HEK293 (cell line): ENCODE measurements around the gene FHIT.

Source experiments
- CTCF ChIA-PET: fragments of 350-600 bp; formaldehyde crosslinking; extraction: SDS; loops from one replicate; lab custom pipeline; 2021; ENCODE audit warnings: antibody characterized with exemption; lab: Yijun Ruan, JAX
- POLR2A ChIA-PET: fragments of 300-600 bp; formaldehyde crosslinking; extraction: SDS; loops from one replicate; lab custom pipeline; 2020; ENCODE audit warnings: antibody characterized with exemption, inconsistent platforms; lab: Yijun Ruan, JAX
- H3K27ac ChIP-seq: fragments of 200-500 bp; sonication (Bioruptor generic); 2 replicates; pipeline ENCODE4 v1.5.1; 2014; ENCODE audit warnings: low read depth, low read length, control low read depth, inconsistent platforms; ENCODE audit errors: extremely low read depth
- H3K36me3 ChIP-seq, 2 experiments: fragments of 200-500 bp in 1 of 2; sonication (Bioruptor generic) in 1 of 2; 1 replicate in 1 of 2; 2 replicates in 1 of 2; pipeline ENCODE4 v1.5.1; 2014 to 2017; ENCODE audit warnings: inconsistent platforms in 2 of 2, low read length in 2 of 2; ENCODE audit not compliant: control insufficient read depth in 2 of 2, insufficient read depth in 1 of 2
- H3K4me1 ChIP-seq: fragments of 200-500 bp; sonication (Bioruptor generic); 2 replicates; pipeline ENCODE4 v1.5.1; 2014; ENCODE audit warnings: mild to moderate bottlenecking, low read length, inconsistent platforms; ENCODE audit not compliant: control insufficient read depth, insufficient read depth
- H3K4me3 ChIP-seq: 2 replicates; pipeline ENCODE4 v1.5.1; 2011; ENCODE audit warnings: low read depth, mild to moderate bottlenecking, control low read depth, low read length, moderate library complexity
- H3K9me3 ChIP-seq: fragments of 200-500 bp; sonication (Bioruptor generic); 2 replicates; pipeline ENCODE4 v1.5.1; 2014; ENCODE audit warnings: low read depth, low read length, inconsistent platforms; ENCODE audit not compliant: control insufficient read depth, insufficient read depth
- HOXD13 ChIP-seq: sonication (generic); formaldehyde crosslinking; IDR thresholded peaks from 2 replicates; pipeline ENCODE4 v1.8.0; 2022; ENCODE audit warnings: missing genetic modification reagents, borderline replicate concordance
- SETDB1 ChIP-seq: IDR thresholded peaks from one replicate; pipeline ENCODE4 v1.6.1; 2017; ENCODE audit warnings: mild to moderate bottlenecking, low read length, moderate library complexity, mixed read lengths; ENCODE audit not compliant: insufficient read length
- ZBTB10 ChIP-seq: fragments of 450-650 bp; formaldehyde crosslinking; IDR thresholded peaks from 2 replicates; pipeline ENCODE4 v1.5.1; 2016; ENCODE audit warnings: missing biosample characterization, missing genetic modification characterization
- ZNF16 ChIP-seq: fragments of 450-650 bp; formaldehyde crosslinking; IDR thresholded peaks from 2 replicates; pipeline ENCODE4 v1.5.1; 2016; ENCODE audit warnings: low read depth, missing biosample characterization, missing genetic modification characterization
- ZNF169 ChIP-seq: fragments of 450-650 bp; formaldehyde crosslinking; IDR thresholded peaks from 2 replicates; pipeline ENCODE4 v1.5.1; 2016; ENCODE audit warnings: missing biosample characterization, missing genetic modification characterization
- ZNF184 ChIP-seq: fragments of 450-650 bp; IDR thresholded peaks from 2 replicates; pipeline ENCODE4 v1.5.1; 2018; ENCODE audit warnings: missing biosample characterization, mild to moderate bottlenecking, missing genetic modification characterization
- ZNF221 ChIP-seq: fragments of 450-650 bp; formaldehyde crosslinking; IDR thresholded peaks from 2 replicates; pipeline ENCODE4 v1.5.1; 2017; ENCODE audit warnings: missing biosample characterization, missing genetic modification characterization, borderline replicate concordance
- ZNF223 ChIP-seq: fragments of 450-650 bp; formaldehyde crosslinking; IDR thresholded peaks from 2 replicates; pipeline ENCODE4 v1.5.1; 2016; ENCODE audit warnings: missing biosample characterization, missing genetic modification characterization
- ZNF433 ChIP-seq: fragments of 450-650 bp; formaldehyde crosslinking; IDR thresholded peaks from 2 replicates; pipeline ENCODE4 v1.5.1; 2016; ENCODE audit warnings: missing biosample characterization, missing genetic modification characterization, low read depth
- ZNF521 ChIP-seq: fragments of 450-650 bp; formaldehyde crosslinking; IDR thresholded peaks from 2 replicates; pipeline ENCODE4 v1.5.1; 2017; ENCODE audit warnings: missing biosample characterization, mild to moderate bottlenecking, missing genetic modification characterization
- ZNF549 ChIP-seq: fragments of 450-650 bp; IDR thresholded peaks from 2 replicates; pipeline ENCODE4 v1.5.1; 2018; ENCODE audit warnings: missing biosample characterization, missing genetic modification characterization, mild to moderate bottlenecking, inconsistent platforms, moderate library complexity
- ZNF621 ChIP-seq: fragments of 450-650 bp; formaldehyde crosslinking; IDR thresholded peaks from 2 replicates; pipeline ENCODE4 v1.5.1; 2017; ENCODE audit warnings: missing biosample characterization, missing genetic modification characterization
- ZNF629 ChIP-seq: fragments of 450-650 bp; formaldehyde crosslinking; IDR thresholded peaks from 2 replicates; pipeline ENCODE4 v1.5.1; 2017; ENCODE audit warnings: missing biosample characterization, missing genetic modification characterization
- ZNF670 ChIP-seq: fragments of 450-650 bp; formaldehyde crosslinking; IDR thresholded peaks from 2 replicates; pipeline ENCODE4 v1.5.1; 2016; ENCODE audit warnings: missing biosample characterization, missing genetic modification characterization, low read depth
- ZNF830 ChIP-seq: fragments of 450-650 bp; IDR thresholded peaks from 2 replicates; pipeline ENCODE4 v1.5.0; 2018; ENCODE audit warnings: missing biosample characterization, missing genetic modification characterization, low read depth, mild to moderate bottlenecking, moderate library complexity
- TF ChIP-seq, protein P1 (sequence below): fragments of 450-650 bp; formaldehyde crosslinking; IDR thresholded peaks from 2 replicates; pipeline ENCODE4 v1.5.1; 2017; ENCODE audit warnings: missing biosample characterization, mild to moderate bottlenecking, missing genetic modification characterization, moderate library complexity
- TF ChIP-seq, protein P2 (sequence below): fragments of 450-650 bp; formaldehyde crosslinking; conservative IDR thresholded peaks from 2 replicates; pipeline ENCODE4 v1.5.1; 2016; ENCODE audit warnings: low read depth, missing biosample characterization, missing genetic modification characterization

The FHIT gene

DNA sequence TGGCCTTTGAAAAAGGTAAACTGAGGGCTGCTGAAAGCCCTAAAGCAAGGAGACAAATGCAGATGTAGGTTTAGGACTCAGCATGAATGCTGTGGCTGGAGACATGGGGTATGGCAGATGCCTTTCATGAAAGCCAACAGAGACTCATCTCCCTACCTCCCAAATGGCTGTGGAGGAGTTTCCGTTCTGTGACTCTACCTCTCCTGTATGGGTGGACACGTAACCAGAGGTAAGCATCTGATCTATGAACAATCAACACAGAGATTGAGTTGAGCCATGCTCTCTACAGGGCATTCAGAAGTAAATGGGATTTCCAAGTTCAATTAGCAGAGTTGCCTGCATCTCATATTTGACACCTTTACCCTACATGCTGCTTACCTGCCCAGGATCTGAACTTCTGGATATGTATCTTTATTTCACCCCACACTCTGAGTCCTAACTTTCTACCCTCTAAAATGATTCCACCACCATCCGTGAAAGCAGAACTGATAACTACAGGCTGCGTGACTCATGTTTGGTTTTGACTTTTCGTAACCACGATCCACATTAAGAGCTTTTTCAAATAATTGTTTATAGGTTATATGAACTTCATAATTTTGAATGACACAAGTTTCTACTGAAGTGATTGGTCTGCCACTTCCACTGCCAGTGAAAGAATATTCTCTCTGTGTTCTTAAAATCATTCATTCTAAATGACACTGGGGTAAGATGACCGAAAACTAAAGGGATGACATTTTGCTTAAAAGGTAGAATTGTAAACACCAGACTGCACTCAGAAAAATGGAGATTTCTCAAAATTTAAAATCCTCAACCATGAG is 1058.7 kb downstream of the FHIT start:
- TF ChIP-seq ZNF184 (no peak), ZNF830 (tag by site-specific recombination) (no peak), ZBTB10 (tag by site-specific recombination) (no peak), ZNF221 (tag by site-specific recombination) (no peak), ZNF16 (tag by site-specific recombination) (no peak), ZNF433 (tag by site-specific recombination) (no peak), ZNF521 (tag by site-specific recombination) (no peak), ZNF670 (no peak), HOXD13 (no peak)
- TF ChIP-seq, protein P1, sequence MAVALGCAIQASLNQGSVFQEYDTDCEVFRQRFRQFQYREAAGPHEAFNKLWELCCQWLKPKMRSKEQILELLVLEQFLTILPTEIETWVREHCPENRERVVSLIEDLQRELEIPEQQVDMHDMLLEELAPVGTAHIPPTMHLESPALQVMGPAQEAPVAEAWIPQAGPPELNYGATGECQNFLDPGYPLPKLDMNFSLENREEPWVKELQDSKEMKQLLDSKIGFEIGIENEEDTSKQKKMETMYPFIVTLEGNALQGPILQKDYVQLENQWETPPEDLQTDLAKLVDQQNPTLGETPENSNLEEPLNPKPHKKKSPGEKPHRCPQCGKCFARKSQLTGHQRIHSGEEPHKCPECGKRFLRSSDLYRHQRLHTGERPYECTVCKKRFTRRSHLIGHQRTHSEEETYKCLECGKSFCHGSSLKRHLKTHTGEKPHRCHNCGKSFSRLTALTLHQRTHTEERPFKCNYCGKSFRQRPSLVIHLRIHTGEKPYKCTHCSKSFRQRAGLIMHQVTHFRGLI (tag by site-specific recombination) = no peak
- no peaks in the 10 kb centered on the region for H3K9me3 ChIP-seq
- no peaks in the 10 kb centered on the region for H3K36me3 ChIP-seq
- CTCF ChIA-PET = no interaction called here
- H3K27ac ChIP-seq = no peak overlapping the region
- H3K4me1 ChIP-seq = no peaks in the 10 kb centered on the region
- no peak overlapping the region for H3K4me3 ChIP-seq
- POLR2A ChIA-PET = no interaction called here

DNA sequence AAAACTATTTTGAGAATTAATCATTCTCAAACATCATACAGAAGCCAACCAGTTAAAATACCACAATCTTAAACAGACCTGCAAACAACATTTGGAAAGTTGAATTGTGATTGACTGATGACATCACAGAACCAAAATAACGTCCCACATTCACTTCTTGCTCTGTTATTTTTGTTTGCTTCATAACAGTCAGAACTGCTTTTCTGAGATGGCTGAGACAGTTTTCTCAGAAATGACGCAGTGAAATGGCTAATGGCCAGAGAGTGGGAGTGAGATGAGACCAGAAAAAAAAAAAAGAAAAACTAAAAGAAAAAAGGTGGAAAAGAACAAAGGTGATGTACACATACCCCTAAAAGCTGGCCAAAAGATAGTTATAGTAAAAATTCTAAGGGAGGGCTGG is 1061.2 kb downstream of the FHIT start:
- TF ChIP-seq SETDB1 = no peak
- ChIA-PET POLR2A (no interaction called here), CTCF (no interaction called here)
- Histone ChIP-seq H3K27ac (no peak overlapping the region), H3K36me3 (no peaks in the 10 kb centered on the region), H3K4me3 (no peak overlapping the region), H3K9me3 (no peaks in the 10 kb centered on the region), H3K4me1 (no peaks in the 10 kb centered on the region)

DNA sequence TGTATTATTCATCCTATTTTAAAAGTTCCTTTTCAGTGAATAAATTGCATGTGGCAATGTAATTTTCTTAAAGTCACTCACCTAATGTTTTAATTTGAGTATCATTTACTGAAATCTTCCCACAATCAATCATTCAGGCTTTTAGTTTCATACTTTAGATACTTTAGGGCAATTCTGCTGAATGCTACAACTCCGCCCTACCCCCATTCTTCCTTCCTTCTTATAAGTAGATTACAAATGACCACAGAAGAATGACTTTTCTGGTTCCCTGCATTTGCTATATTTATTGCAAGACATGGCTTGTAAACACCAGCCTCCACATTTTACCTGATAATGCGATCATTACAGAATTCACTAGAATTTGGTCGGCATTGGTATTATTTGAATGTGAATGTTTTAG is 1061.9 kb downstream of the FHIT start:
- POLR2A ChIA-PET = no interaction called here
- no peak overlapping the region for H3K4me3 ChIP-seq
- TF ChIP-seq ZNF223 (tag by site-specific recombination) = no peak
- no peak for TF ChIP-seq ZNF621 (tag by site-specific recombination)
- TF ChIP-seq, protein P2, sequence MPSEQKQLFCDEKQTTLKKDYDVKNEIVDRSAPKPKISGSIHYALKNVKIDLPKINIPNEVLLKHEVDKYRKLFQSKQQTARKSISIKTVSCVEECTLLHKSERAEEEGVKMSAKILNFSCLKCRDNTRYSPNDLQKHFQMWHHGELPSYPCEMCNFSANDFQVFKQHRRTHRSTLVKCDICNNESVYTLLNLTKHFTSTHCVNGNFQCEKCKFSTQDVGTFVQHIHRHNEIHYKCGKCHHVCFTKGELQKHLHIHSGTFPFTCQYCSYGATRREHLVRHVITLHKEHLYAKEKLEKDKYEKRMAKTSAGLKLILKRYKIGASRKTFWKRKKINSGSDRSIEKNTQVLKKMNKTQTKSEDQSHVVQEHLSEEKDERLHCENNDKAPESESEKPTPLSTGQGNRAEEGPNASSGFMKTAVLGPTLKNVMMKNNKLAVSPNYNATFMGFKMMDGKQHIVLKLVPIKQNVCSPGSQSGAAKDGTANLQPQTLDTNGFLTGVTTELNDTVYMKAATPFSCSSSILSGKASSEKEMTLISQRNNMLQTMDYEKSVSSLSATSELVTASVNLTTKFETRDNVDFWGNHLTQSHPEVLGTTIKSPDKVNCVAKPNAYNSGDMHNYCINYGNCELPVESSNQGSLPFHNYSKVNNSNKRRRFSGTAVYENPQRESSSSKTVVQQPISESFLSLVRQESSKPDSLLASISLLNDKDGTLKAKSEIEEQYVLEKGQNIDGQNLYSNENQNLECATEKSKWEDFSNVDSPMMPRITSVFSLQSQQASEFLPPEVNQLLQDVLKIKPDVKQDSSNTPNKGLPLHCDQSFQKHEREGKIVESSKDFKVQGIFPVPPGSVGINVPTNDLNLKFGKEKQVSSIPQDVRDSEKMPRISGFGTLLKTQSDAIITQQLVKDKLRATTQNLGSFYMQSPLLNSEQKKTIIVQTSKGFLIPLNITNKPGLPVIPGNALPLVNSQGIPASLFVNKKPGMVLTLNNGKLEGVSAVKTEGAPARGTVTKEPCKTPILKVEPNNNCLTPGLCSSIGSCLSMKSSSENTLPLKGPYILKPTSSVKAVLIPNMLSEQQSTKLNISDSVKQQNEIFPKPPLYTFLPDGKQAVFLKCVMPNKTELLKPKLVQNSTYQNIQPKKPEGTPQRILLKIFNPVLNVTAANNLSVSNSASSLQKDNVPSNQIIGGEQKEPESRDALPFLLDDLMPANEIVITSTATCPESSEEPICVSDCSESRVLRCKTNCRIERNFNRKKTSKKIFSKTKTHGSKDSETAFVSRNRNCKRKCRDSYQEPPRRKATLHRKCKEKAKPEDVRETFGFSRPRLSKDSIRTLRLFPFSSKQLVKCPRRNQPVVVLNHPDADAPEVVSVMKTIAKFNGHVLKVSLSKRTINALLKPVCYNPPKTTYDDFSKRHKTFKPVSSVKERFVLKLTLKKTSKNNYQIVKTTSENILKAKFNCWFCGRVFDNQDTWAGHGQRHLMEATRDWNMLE (tag by site-specific recombination) = no peak
- no peak for TF ChIP-seq ZBTB10 (tag by site-specific recombination)
- TF ChIP-seq ZNF549 = no peak
- no peak for TF ChIP-seq ZNF629
- no peak for TF ChIP-seq SETDB1
- no peak for TF ChIP-seq ZNF169
- H3K4me1 ChIP-seq = no peaks in the 10 kb centered on the region
- CTCF ChIA-PET = no interaction called here
- H3K27ac ChIP-seq = no peak overlapping the region
- no peaks in the 10 kb centered on the region for H3K9me3 ChIP-seq
- H3K36me3 ChIP-seq = no peaks in the 10 kb centered on the region
